Right lobe of liver (tissue), 4 donors: Measurements from ENCODE around the gene DIABLO.

ENCODE experiments used
- POLR2A ChIP-seq: fragments of 450-650 bp; IDR thresholded peaks from one replicate; pipeline ENCODE4 v1.6.1; 2017; ENCODE audit warnings: antibody characterized with exemption, mild to moderate bottlenecking
- TF ChIP-seq, protein P1 (sequence below), 4 donors: fragments of 200-600 bp in 3 of 4; fragments of 450-650 bp in 1 of 4; IDR thresholded peaks; one replicate each; pipeline versions ENCODE4 v1.5.1 to v1.8.0; 2016 to 2022; ENCODE audit warnings: antibody characterized with exemption in 4 of 4, mild to moderate bottlenecking in 2 of 4
- donor health status: DM: no; HTN: no; CAD: no.
- donor health status: DM: no; HTN: no; CAD: no.
- donor health status: DM: no; HTN: yes; CAD: no.

DNA sequence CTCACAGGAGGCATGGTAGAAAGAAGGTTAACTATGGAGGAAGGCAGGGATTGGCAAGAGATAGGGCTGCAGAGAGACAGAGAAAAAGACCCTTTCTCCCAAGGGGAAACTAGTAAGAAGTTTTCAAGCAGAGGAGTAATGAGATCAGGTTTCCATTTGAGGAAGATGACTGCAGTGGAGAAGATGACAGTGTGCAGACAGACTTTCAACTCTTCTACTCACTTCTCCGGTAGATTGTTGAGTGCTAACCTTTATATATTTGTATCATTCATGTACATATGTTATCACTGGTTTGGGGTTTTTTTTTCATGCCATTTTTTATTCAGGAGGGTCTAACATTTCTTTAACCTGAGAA is 28.3 kb downstream of the DIABLO start:
- TF ChIP-seq, protein P1, sequence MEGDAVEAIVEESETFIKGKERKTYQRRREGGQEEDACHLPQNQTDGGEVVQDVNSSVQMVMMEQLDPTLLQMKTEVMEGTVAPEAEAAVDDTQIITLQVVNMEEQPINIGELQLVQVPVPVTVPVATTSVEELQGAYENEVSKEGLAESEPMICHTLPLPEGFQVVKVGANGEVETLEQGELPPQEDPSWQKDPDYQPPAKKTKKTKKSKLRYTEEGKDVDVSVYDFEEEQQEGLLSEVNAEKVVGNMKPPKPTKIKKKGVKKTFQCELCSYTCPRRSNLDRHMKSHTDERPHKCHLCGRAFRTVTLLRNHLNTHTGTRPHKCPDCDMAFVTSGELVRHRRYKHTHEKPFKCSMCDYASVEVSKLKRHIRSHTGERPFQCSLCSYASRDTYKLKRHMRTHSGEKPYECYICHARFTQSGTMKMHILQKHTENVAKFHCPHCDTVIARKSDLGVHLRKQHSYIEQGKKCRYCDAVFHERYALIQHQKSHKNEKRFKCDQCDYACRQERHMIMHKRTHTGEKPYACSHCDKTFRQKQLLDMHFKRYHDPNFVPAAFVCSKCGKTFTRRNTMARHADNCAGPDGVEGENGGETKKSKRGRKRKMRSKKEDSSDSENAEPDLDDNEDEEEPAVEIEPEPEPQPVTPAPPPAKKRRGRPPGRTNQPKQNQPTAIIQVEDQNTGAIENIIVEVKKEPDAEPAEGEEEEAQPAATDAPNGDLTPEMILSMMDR (IDR thresholded peaks at IDR 0.05): no peak
- TF ChIP-seq POLR2A: no peak
